Activated naive CD4-positive, alpha-beta T cell treated with anti-CD3 and anti-CD28 coated beads, Interleukin-2, amount 50 U/mL, for 72 hours (primary cell): ENCODE data around the gene CORO7. TPM values are rescaled to one million over a fixed set of nuclear protein-coding genes. Genes with fewer than 3 reads are reported as not detected.

Experiments used
- ATAC-seq, 2 donors: fragments of 150-1000 bp; cut with Tn5 transposase; 2 replicates each; pipeline ENCODE4 v1.10.0; 2021; ENCODE audit warnings: mild to moderate bottlenecking in 2 of 2, moderate library complexity in 2 of 2
- DNase-seq, 2 donors: peaks; one replicate each; pipeline ENCODE4 v3.0.0; 2021 to 2022; ENCODE audit warnings: low spot score in 2 of 2
- H3K27ac Mint-ChIP-seq, 2 donors: one replicate each; pipeline ENCODE4 v1.8.0; 2022; ENCODE audit warnings: mild to moderate bottlenecking in 2 of 2, mixed read lengths in 2 of 2
- H3K36me3 Mint-ChIP-seq, 2 donors: one replicate each; pipeline ENCODE4 v1.8.0; 2022; ENCODE audit warnings: mixed read lengths in 2 of 2
- H3K9me3 Mint-ChIP-seq, 2 donors: one replicate each; pipeline ENCODE4 v1.8.0; 2022; ENCODE audit warnings: mixed read lengths in 2 of 2
- total RNA-seq, 2 donors: library from RNA; stranded (reverse); gene quantifications; one replicate each; pipeline ENCODE4 v1.2.3, GENCODE V29; 2022

Gene CORO7
- total RNA-seq, 2 donors from 2014 or later, result 52.5 to 65.9 TPM

GRCh38 chr16:4332623-4333307 is 83.6 kb downstream of the CORO7 start:
- no peaks in the 10 kb centered on the region for H3K9me3 Mint-ChIP-seq
- H3K27ac Mint-ChIP-seq, result no peak overlapping the region
- DNase-seq, result no peak
- ATAC-seq, result no peak
- H3K36me3 Mint-ChIP-seq, result no peaks in the 10 kb centered on the region

- H3K36me3 Mint-ChIP-seq, result no peaks in the 10 kb centered on the region
- H3K27ac Mint-ChIP-seq, result no peak overlapping the region
- no peak for ATAC-seq
- no peak for DNase-seq
- H3K9me3 Mint-ChIP-seq, result no peaks in the 10 kb centered on the region
Observed at GRCh38 chr16:4332083-4332482, 84.3 kb downstream of the CORO7 start.

DNA sequence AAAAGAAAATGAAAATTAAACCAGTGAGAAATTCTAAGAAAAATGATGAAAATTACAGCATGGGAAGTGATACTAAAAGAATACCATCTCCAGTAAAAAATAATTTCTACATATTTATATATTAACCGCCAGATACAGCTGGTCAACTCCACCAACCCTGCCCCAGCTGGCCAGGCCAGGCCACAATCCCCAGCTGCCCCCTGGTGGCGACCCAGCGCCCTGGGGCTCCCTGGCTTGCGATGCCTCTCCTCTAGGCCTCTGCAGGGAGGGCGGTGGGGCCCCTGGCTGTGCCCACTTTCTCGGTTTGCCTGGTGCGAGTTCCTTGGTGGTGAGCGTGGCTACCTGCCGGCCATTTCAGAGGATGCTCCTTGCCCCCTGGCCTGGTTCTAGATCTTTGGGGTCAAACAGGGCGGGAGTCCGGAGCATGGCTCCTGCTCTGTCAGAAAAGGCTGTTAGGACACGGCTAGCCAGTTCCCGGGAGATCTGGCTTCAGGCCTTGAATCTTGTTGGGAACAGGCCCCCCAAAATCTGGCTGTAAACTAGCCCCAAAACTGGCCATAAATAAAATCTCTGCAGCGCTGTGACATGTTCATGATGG is 86.0 kb downstream of the CORO7 start:
- no peaks in the 10 kb centered on the region for H3K36me3 Mint-ChIP-seq
- no peaks in the 10 kb centered on the region for H3K9me3 Mint-ChIP-seq
- DNase-seq (peak; percentile 74 to 86), ATAC-seq (peak; percentile 80 to 89)
- H3K27ac Mint-ChIP-seq, result no peak overlapping the region

DNA sequence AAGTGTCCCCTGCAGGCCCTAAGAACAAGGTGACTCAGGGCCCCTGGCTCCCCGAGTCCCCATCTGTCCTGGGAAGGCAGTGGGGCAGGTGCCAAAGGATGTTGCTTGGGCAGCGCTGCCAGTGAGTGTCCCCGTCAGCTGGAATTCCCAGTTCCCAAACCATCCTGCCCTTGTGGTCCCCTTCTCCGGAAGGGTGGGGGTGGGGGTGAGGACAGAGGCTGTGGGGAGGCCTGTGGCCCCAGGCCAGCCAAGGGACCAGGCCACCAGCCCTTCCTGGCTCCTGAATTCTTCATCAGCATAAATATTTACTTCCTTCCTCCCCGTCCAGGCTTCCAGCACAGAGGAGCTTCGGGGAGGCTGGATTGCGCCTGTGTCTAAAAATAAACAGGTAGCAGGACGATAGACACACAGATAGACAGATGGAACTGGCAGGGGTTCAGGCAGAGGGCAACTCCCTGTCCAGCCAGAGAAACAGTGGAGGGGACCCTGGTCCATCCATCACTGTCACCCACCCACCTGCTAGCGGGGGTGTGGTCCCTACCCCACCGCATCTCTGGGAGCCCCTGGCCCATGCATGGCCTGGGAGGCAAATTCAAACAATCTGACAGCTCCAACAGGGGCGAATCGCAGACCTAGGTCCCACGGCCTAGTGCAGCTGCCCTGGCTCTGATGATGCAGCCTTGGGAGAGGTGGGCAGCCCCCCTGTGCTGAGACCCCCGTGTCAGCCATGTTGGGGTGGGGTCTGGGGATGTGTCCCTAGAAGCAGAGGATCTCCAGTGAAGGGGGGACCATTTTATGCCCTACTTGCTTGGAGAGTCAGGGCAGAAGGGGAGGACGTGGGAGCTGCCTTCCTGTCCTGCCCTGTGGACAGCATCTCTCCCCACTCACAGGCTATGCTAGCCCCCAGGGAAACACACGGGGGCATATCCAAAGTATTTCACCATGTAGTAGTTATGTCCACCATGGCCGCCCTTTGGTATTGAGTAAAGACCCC is 87.3 kb downstream of the CORO7 start:
- H3K27ac Mint-ChIP-seq, result peak overlapping the region in 1 of 2 donors; percentile 25
- DNase-seq (no peak), ATAC-seq (no peak)
- no peaks in the 10 kb centered on the region for H3K9me3 Mint-ChIP-seq
- H3K36me3 Mint-ChIP-seq, result no peaks in the 10 kb centered on the region

DNA sequence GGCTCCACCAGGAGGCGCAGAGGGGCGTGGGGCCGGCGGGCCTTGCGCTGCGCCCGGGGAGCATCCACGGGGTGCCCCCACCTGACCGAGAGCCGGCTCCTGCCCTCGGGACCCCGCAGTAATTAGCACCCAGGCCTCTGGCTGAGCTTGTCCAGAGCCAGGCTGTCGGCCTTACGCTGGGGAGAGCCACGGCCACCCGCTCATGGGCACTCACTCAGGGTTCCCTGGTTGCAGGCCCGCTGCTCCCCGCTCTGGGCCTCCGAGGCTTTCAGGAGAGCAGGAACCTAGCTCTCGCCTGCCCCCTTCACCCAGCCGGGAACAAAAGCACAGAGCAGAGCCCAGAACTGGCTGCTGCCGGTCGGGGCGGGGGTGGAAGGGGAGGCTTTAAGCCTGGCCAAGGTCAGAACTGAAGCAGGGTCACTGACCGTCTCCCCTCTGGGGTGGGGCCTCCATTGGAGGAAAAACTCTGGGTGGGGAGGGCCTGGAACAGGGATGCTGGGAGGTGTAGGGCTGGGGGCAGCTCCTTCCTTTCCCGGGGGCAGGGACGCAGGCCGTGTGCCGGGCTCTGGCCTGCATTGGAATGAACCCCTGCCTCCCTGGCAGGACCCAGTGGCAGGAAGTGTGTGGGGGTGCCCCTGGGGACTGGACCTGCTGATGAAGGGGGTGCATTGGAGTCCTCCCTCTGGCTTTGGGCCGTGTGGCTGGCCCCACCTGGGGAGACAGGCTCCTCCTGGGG is 88.2 kb downstream of the CORO7 start:
- Mint-ChIP-seq H3K9me3 (no peaks in the 10 kb centered on the region), H3K27ac (peak overlapping the region in 1 of 2 donors; percentile 25), H3K36me3 (no peaks in the 10 kb centered on the region)
- peak in 1 of 2 donors; percentile 60 for DNase-seq
- peak; percentile 60 to 74 for ATAC-seq

GRCh38 chr16:4327386-4328045 is 88.9 kb downstream of the CORO7 start:
- no peak for DNase-seq
- Mint-ChIP-seq H3K27ac (no peak overlapping the region), H3K36me3 (no peaks in the 10 kb centered on the region), H3K9me3 (no peaks in the 10 kb centered on the region)
- peak; percentile 25 to 33 for ATAC-seq

- no peak for DNase-seq
- Mint-ChIP-seq H3K9me3 (no peaks in the 10 kb centered on the region), H3K27ac (no peak overlapping the region), H3K36me3 (no peaks in the 10 kb centered on the region)
- ATAC-seq, result no peak
Observed at GRCh38 chr16:4325253-4325758, 91.1 kb downstream of the CORO7 start.

DNA sequence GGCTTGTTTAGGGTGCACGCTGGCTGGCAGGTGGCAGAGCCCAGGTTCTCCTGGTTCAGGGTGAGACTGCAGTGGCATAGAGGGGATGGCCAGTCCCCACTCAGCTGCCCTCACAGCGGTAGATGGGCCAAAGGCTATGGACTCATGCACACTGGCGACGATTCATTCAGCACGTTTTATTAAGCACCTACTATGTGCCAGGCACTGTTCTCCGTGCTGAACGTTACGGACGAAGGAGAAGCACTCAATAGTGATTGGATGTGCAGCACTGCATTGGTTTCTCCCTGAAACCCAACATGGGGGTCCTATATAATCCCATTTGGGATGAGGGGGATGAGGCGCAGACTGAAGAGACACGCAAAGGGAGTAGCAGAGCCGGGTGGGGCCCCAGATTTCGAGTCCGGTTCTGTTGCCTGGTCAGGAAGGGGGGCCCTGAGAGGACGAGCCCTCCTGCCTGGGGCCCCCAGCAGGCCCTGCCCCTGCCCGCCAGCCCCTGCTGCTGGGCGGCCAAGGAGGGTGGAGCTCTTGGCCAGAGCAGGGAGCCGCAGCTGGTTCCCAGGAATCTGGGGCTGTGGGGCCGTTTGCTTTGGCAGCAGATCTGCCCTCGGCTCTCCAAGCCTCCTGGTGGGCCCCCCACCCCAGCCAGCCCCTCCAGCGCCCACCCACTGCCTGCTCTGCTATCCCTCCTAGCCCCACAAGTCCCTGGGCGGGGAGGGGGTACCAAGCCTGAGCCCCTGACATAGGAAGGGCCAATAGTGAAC is 91.7 kb downstream of the CORO7 start:
- H3K9me3 Mint-ChIP-seq, result no peaks in the 10 kb centered on the region

DNA sequence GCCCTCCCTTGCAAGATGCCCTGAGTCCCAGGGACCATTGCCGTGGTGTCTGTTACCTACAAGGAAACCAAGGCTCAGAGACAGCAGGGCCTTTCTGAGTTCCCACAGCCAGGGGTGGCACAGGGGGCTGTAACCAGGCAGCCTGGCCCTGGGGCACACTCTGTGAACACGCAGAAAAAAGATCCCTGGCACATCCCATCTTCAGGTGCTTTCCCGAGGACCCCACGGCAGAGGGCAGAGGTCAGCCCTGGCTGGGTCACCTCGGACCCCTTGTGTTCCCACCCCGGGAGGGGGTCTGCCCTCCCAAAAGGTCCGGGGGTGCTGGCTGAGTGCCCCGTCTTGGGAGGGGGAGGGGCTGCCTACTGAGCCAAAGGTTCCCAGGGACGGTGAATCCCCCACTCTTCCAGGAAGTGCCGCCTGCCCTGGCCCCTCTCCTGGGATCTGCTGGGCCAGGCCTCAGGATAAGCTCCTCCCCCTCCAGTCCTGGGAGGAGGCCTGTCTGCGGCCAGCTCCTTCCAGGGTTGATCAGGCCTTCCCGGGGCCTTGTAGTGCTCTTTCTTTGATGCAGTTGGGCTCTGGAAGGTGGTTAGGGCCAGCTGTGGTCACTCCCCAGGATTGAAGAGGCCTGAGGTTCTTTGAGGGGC is 92.4 kb downstream of the CORO7 start:
- H3K9me3 Mint-ChIP-seq, result no peaks in the 10 kb centered on the region
- no peak overlapping the region for H3K27ac Mint-ChIP-seq
- no peaks in the 10 kb centered on the region for H3K36me3 Mint-ChIP-seq
- ATAC-seq, result no peak
- no peak for DNase-seq

More for the DNA sequence above, 91.7 kb downstream of the CORO7 start:
- H3K27ac Mint-ChIP-seq, result no peak overlapping the region
- DNase-seq (no peak), ATAC-seq (no peak)
- H3K36me3 Mint-ChIP-seq, result no peaks in the 10 kb centered on the region

DNA sequence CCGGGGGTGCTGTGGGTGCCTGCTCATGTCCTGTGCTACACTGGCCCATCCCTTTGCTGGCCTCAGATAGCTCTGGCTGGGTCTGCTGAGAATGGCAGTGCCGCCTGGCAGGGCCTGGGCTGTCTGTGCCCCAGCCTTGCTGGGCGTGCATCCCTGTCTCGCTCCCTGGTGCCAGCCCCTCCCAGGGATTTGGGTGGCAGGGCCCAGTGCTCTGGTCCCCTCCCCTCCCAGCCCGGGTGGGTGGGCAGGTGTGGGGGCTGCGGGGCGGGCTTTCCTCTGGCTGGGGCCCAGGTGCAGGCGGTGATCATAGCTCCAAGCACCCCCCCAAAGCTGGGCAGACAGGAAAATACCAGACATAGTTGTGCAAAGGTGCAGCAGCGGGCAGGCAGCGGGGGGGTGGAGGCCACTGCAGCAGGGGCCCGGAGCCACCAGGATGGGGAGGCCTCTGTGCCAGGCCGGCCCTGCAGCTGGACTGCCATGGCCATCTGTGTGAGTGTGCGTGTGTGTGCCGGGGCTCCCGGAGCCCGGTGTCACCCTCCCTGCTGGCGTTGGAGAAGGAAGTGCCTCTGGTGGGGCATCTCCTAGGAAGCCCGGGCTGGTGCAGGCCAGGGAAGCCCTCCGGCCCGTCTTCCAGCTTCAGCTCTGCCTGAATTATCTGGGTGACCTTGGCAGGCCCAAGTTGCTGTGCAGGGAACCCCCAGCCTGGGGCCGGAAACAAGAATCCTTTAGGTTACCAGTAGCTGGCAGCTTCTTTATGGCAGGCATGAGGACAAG is 93.1 kb downstream of the CORO7 start:
- Mint-ChIP-seq H3K9me3 (no peaks in the 10 kb centered on the region), H3K36me3 (no peaks in the 10 kb centered on the region), H3K27ac (no peak overlapping the region)
- no peak for DNase-seq
- ATAC-seq, result no peak

DNA sequence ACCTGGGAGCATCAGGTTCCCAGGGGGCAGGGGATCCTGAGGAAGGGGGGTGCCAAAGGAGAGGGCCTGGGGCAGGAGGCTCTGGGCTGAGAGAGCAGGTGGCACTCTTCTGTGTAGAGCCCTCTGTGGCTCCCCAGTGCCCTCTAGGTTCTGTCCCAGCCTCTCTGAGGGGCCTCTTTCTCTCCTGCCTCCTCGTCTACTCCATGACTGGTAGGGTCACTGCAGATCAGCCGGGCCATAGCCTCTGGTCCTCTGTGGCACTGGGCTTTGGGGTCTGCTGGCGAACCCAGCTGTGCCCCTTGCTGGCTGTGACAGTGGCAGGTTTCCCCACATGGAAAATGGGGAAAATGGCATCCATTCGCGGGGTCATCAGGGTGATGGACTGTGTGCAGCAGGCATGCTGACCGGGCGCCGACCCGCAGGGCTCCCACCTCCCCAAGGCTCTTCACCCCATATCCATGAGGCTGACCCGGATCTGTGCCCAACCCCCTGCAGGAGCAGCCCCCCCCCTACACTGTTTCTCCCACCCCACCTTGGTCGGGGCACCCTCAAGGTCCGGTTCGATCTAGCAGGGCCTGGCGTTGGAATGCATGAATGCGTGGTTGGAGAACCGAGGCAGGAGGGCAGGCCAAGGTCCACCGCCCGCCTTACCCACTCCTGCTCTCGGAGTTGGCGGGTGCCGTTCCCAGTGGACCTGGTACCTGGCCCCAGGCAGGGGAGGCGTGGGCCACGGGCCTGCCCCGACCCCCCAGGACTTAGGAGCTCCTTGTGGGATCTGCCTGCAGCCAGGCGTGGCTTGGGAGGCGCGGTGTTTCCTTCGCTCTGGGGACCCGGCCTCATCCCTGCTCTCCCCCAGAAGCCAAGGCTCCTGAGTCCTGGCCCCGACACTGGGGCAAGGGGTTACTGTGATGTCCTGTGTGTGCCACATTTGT is 94.0 kb downstream of the CORO7 start:
- no peaks in the 10 kb centered on the region for H3K36me3 Mint-ChIP-seq
- DNase-seq, result no peak
- no peak for ATAC-seq

DNA sequence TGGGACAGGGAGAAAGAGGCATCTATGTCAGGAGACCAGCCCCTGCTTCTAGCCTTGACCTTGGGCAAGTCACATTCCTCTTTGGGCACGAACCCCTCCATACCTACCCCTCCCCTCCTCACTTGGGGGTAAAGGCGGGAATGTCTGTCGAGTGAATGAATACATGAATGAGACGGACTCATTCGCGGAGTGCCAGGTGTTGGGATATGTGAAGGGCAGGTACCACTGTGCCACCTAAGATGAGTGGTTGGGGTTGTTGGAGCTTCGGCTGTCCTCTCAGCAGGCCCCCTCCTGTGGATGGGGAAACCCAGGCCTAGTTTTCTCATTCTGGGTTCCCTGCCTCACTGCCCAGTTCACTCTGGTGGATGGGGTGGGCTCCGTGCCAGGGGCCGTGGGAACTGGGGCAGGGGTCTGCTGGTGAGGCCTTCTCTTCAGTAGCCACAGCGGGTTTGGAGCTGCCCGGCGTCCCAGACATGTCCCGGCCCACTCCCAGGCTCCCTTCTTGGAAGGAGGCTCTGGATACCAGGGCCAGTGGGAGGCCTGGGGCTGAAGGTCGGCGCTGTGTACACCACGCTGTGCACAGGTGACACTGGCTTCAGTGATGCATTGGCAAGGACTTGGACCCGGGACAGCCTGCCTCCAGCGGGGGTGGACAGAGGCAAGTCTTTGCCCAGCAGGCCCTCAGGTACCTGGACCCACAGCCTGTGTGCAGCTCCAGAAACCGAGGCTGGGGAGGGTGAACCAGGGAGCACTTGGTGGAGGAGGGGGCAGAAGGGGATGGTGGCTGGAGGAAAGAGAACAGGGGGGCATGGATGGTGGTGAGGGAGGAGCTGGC is 94.9 kb downstream of the CORO7 start:
- H3K36me3 Mint-ChIP-seq, result no peaks in the 10 kb centered on the region
- DNase-seq (no peak), ATAC-seq (no peak)
- H3K9me3 Mint-ChIP-seq, result no peaks in the 10 kb centered on the region
- no peak overlapping the region for H3K27ac Mint-ChIP-seq

More for the DNA sequence above, 94.0 kb downstream of the CORO7 start:
- H3K27ac Mint-ChIP-seq, result no peak overlapping the region
- no peaks in the 10 kb centered on the region for H3K9me3 Mint-ChIP-seq
